Measurements from ENCODE around the gene HNRNPU. TPM values are rescaled to one million over a fixed set of nuclear protein-coding genes. Genes with fewer than 3 reads are reported as not detected.

HNRNPU gene
- total RNA-seq, 1 experiment from 2014 or later = 536 TPM

- no peak for TF ChIP-seq GTF2I (CRISPR knock-in tag; conservative IDR thresholded peaks at IDR 0.05)
Observed at GRCh38 chr1:244800821-244801220, 63.5 kb downstream of the HNRNPU start (continued).

Other genes starting within 250 kb of the HNRNPU start
- gene DESI2, start 211.4 kb downstream of the HNRNPU start, total RNA-seq (2021) = 76.1 to 108 TPM (median 76.4 TPM) in 3 replicates
- 33.1 to 37.6 TPM (median 36.4 TPM) in 3 replicates for gene COX20, start 28.9 kb downstream of the HNRNPU start, total RNA-seq (2021)

Data from WTC11 (cell line).